ENCODE data around the gene GRID2.

Gene GRID2

GRCh38 chr4:93646233-93646930 lies 1342.6 kb downstream of the GRID2 start:
- Histone ChIP-seq H3K4ac (ENCODE audit: low read depth, low read length) (no peak overlapping the region), H3K4me3 (ENCODE audit: low read depth, low read length) (no peak overlapping the region), H3K79me1 (ENCODE audit: low read length) (no peaks in the 10 kb centered on the region), H3K36me3 (ENCODE audit: control insufficient read depth in 1 of 2, insufficient read depth in 2 of 2, low read length in 2 of 2) (no peaks in the 10 kb centered on the region), H2BK5ac (ENCODE audit: low read depth, low read length, poor library complexity) (no peak overlapping the region), H3K9me3 (ENCODE audit: insufficient read depth, low read depth, low read length) (no peaks in the 10 kb centered on the region), H2AK5ac (ENCODE audit: low read length) (no peak overlapping the region), H4K91ac (ENCODE audit: low read depth, low read length) (no peak overlapping the region), H3K79me2 (ENCODE audit: control insufficient read depth, insufficient read depth, low read length, poor library complexity) (no peaks in the 10 kb centered on the region), H4K12ac (ENCODE audit: low read depth, low read length) (no peak overlapping the region), H3K27ac (ENCODE audit: low read depth, low read length) (no peak overlapping the region), H2AFZ (ENCODE audit: insufficient read depth, low read length, poor library complexity) (no peak overlapping the region), H2BK12ac (ENCODE audit: low read length) (no peak overlapping the region), H3K27me3 (ENCODE audit: insufficient read depth, low read length) (no peaks in the 10 kb centered on the region), H3K9ac (ENCODE audit: low read length) (no peak overlapping the region), H2BK120ac (ENCODE audit: insufficient read depth, low read length, poor library complexity) (no peak overlapping the region), H4K8ac (ENCODE audit: low read depth, low read length) (no peak overlapping the region), H3K4me2 (ENCODE audit: low read length) (no peak overlapping the region), H3K4me1 (ENCODE audit: control insufficient read depth in 1 of 2, insufficient read depth in 2 of 2, low read length in 2 of 2) (no peaks in the 10 kb centered on the region), H3K14ac (ENCODE audit: low read length) (no peak overlapping the region), H3K18ac (ENCODE audit: low read length) (no peak overlapping the region), H3K23ac (ENCODE audit: low read length) (no peak overlapping the region)
- DNase-seq = no peak

- no peaks in the 10 kb centered on the region for H3K36me3 ChIP-seq (ENCODE audit: control insufficient read depth in 1 of 2, insufficient read depth in 2 of 2, low read length in 2 of 2)
- no peak overlapping the region for H4K91ac ChIP-seq (ENCODE audit: low read depth, low read length)
- no peak overlapping the region for H2AFZ ChIP-seq (ENCODE audit: insufficient read depth, low read length, poor library complexity)
- no peaks in the 10 kb centered on the region for H3K9me3 ChIP-seq (ENCODE audit: insufficient read depth, low read depth, low read length)
- no peak overlapping the region for H3K4me3 ChIP-seq (ENCODE audit: low read depth, low read length)
- no peak overlapping the region for H2AK5ac ChIP-seq (ENCODE audit: low read length)
- no peaks in the 10 kb centered on the region for H3K79me1 ChIP-seq (ENCODE audit: low read length)
- H3K14ac ChIP-seq (ENCODE audit: low read length) = no peak overlapping the region
- no peaks in the 10 kb centered on the region for H3K79me2 ChIP-seq (ENCODE audit: control insufficient read depth, insufficient read depth, low read length, poor library complexity)
- no peak overlapping the region for H2BK12ac ChIP-seq (ENCODE audit: low read length)
- no peak overlapping the region for H4K8ac ChIP-seq (ENCODE audit: low read depth, low read length)
- no peak overlapping the region for H2BK120ac ChIP-seq (ENCODE audit: insufficient read depth, low read length, poor library complexity)
- H3K4me1 ChIP-seq (ENCODE audit: control insufficient read depth in 1 of 2, insufficient read depth in 2 of 2, low read length in 2 of 2) = no peaks in the 10 kb centered on the region
- no peak overlapping the region for H3K4me2 ChIP-seq (ENCODE audit: low read length)
- no peak overlapping the region for H3K27ac ChIP-seq (ENCODE audit: low read depth, low read length)
- no peak for DNase-seq
- H3K9ac ChIP-seq (ENCODE audit: low read length) = no peak overlapping the region
- no peak overlapping the region for H3K23ac ChIP-seq (ENCODE audit: low read length)
- no peak overlapping the region for H4K12ac ChIP-seq (ENCODE audit: low read depth, low read length)
- H3K18ac ChIP-seq (ENCODE audit: low read length) = no peak overlapping the region
- no CpG with 5 or more reads among the region's 3 CpGs for WGBS (ENCODE audit: extremely low coverage, insufficient coverage, insufficient read length)
- no peak overlapping the region for H2BK5ac ChIP-seq (ENCODE audit: low read depth, low read length, poor library complexity)
- no peaks in the 10 kb centered on the region for H3K27me3 ChIP-seq (ENCODE audit: insufficient read depth, low read length)
- no peak overlapping the region for H3K4ac ChIP-seq (ENCODE audit: low read depth, low read length)
Measured at GRCh38 chr4:93648258-93648657, 1344.5 kb downstream of the GRID2 start.

GRCh38 chr4:93649828-93650227 lies 1346.1 kb downstream of the GRID2 start:
- Histone ChIP-seq H3K36me3 (ENCODE audit: control insufficient read depth in 1 of 2, insufficient read depth in 2 of 2, low read length in 2 of 2) (no peaks in the 10 kb centered on the region), H3K27ac (ENCODE audit: low read depth, low read length) (no peak overlapping the region), H2BK12ac (ENCODE audit: low read length) (no peak overlapping the region), H3K14ac (ENCODE audit: low read length) (no peak overlapping the region), H3K79me2 (ENCODE audit: control insufficient read depth, insufficient read depth, low read length, poor library complexity) (no peaks in the 10 kb centered on the region), H3K9ac (ENCODE audit: low read length) (no peak overlapping the region), H3K9me3 (ENCODE audit: insufficient read depth, low read depth, low read length) (no peaks in the 10 kb centered on the region), H4K8ac (ENCODE audit: low read depth, low read length) (no peak overlapping the region), H3K18ac (ENCODE audit: low read length) (no peak overlapping the region), H4K91ac (ENCODE audit: low read depth, low read length) (no peak overlapping the region), H3K4me1 (ENCODE audit: control insufficient read depth in 1 of 2, insufficient read depth in 2 of 2, low read length in 2 of 2) (no peaks in the 10 kb centered on the region), H3K23ac (ENCODE audit: low read length) (no peak overlapping the region), H2AK5ac (ENCODE audit: low read length) (no peak overlapping the region), H4K12ac (ENCODE audit: low read depth, low read length) (no peak overlapping the region), H3K4ac (ENCODE audit: low read depth, low read length) (no peak overlapping the region), H3K79me1 (ENCODE audit: low read length) (no peaks in the 10 kb centered on the region), H3K27me3 (ENCODE audit: insufficient read depth, low read length) (no peaks in the 10 kb centered on the region), H2BK5ac (ENCODE audit: low read depth, low read length, poor library complexity) (no peak overlapping the region), H3K4me3 (ENCODE audit: low read depth, low read length) (no peak overlapping the region), H3K4me2 (ENCODE audit: low read length) (no peak overlapping the region), H2BK120ac (ENCODE audit: insufficient read depth, low read length, poor library complexity) (no peak overlapping the region), H2AFZ (ENCODE audit: insufficient read depth, low read length, poor library complexity) (no peak overlapping the region)
- no peak for DNase-seq

GRCh38 chr4:93654211-93654610 lies 1350.4 kb downstream of the GRID2 start:
- H3K79me2 ChIP-seq (ENCODE audit: control insufficient read depth, insufficient read depth, low read length, poor library complexity) = no peaks in the 10 kb centered on the region
- H4K91ac ChIP-seq (ENCODE audit: low read depth, low read length) = no peak overlapping the region
- H2AFZ ChIP-seq (ENCODE audit: insufficient read depth, low read length, poor library complexity) = no peak overlapping the region
- WGBS (ENCODE audit: extremely low coverage, insufficient coverage, insufficient read length) = no CpG with 5 or more reads among the region's 1 CpG
- H2BK5ac ChIP-seq (ENCODE audit: low read depth, low read length, poor library complexity) = no peak overlapping the region
- H3K14ac ChIP-seq (ENCODE audit: low read length) = no peak overlapping the region
- H3K23ac ChIP-seq (ENCODE audit: low read length) = no peak overlapping the region
- no peak overlapping the region for H3K4ac ChIP-seq (ENCODE audit: low read depth, low read length)
- H3K36me3 ChIP-seq (ENCODE audit: control insufficient read depth in 1 of 2, insufficient read depth in 2 of 2, low read length in 2 of 2) = no peaks in the 10 kb centered on the region
- H3K4me2 ChIP-seq (ENCODE audit: low read length) = no peak overlapping the region
- H3K9ac ChIP-seq (ENCODE audit: low read length) = no peak overlapping the region
- no peaks in the 10 kb centered on the region for H3K79me1 ChIP-seq (ENCODE audit: low read length)
- H2BK12ac ChIP-seq (ENCODE audit: low read length) = no peak overlapping the region
- H3K18ac ChIP-seq (ENCODE audit: low read length) = no peak overlapping the region
- H3K27me3 ChIP-seq (ENCODE audit: insufficient read depth, low read length) = no peaks in the 10 kb centered on the region
- no peak overlapping the region for H2BK120ac ChIP-seq (ENCODE audit: insufficient read depth, low read length, poor library complexity)
- H4K8ac ChIP-seq (ENCODE audit: low read depth, low read length) = no peak overlapping the region
- H2AK5ac ChIP-seq (ENCODE audit: low read length) = no peak overlapping the region
- H3K4me3 ChIP-seq (ENCODE audit: low read depth, low read length) = no peak overlapping the region
- no peaks in the 10 kb centered on the region for H3K9me3 ChIP-seq (ENCODE audit: insufficient read depth, low read depth, low read length)
- no peaks in the 10 kb centered on the region for H3K4me1 ChIP-seq (ENCODE audit: control insufficient read depth in 1 of 2, insufficient read depth in 2 of 2, low read length in 2 of 2)
- H3K27ac ChIP-seq (ENCODE audit: low read depth, low read length) = no peak overlapping the region
- H4K12ac ChIP-seq (ENCODE audit: low read depth, low read length) = no peak overlapping the region
- DNase-seq = no peak

Data from trophoblast cell (in vitro differentiated cells and primary cell).